Measurements from ENCODE around the gene ZNF416.

ZNF416 gene

GRCh38 chr19:57563547-57563946, 15.2 kb downstream of the ZNF416 start:
- DNase-seq, result no peak

DNA sequence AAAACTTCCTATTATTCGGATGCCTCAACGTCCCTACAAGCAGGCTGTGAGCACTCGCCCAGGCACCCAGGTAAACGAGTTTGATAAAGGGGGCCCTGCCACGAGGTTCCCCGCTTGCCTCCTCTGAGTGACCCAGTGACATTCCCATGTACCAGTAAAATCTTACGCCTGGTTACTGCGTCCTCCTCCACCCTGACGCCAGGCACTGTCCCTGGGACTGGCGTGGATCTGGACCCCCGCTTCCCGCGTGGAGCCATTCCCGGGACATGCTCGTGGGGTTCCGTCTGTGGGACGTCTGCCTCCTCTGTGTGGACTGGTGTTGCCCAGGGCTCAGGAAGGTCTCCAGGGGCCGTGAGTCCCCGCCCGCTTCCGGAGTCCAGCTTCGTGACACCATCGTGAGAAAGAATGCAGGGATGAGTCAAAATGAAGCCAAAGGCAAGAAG, 18.6 kb downstream of the ZNF416 start:
- DNase-seq, result peak; percentile 17
- in situ Hi-C loops (cut with HindIII; ENCODE audit: low pct_ligation_motif_present, low pct_unique_long_range_greater_than_20kb, low sequenced_read_pairs), result no loop called here

More at GRCh38 chr19:57563547-57563946, 15.2 kb downstream of the ZNF416 start:
- in situ Hi-C loops (cut with HindIII; ENCODE audit: low pct_ligation_motif_present, low pct_unique_long_range_greater_than_20kb, low sequenced_read_pairs), result no loop called here

DNA sequence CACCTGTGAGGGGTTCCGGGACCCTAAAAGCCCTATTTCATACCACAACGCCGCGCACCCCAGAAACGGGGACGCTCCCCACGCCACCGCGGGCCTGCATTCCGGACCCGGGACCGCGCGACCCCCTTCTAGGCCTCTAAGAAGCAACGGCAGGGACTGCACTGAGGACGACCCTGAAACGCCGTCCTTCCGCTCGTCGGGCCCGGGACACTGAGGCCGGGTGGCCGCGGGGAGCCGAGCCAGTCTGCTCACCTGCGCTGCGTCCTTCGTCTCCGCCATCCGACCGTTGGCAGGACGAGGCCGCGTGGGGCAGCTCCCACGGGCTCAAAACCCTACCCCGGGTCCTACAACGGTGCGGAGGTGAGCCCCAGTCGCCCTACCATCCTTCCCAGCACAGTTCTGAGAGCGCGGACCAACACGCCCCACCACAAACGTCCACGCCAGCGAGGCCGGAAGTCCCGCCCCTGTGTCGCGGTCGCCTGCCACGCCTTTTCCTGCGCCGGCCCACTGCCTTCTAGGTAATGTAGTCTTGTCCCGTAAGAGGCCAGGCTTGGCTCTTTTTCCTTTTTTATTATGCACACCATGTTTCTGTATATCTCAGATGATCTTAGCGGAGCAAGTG, 19.2 kb downstream of the ZNF416 start, which contains the start of gene ZNF550:
Gene ZNF550, minus strand, starts transcription at position 460 of the 622 bp plus-strand sequence. Its CDS starts 181 bp downstream, at position 279.
- in situ Hi-C loops (cut with HindIII; ENCODE audit: low pct_ligation_motif_present, low pct_unique_long_range_greater_than_20kb, low sequenced_read_pairs), result no loop called here
- peak; percentile 55 for DNase-seq

- no peak for DNase-seq
- in situ Hi-C loops (cut with HindIII; ENCODE audit: low pct_ligation_motif_present, low pct_unique_long_range_greater_than_20kb, low sequenced_read_pairs), result no loop called here
Observed at GRCh38 chr19:57559008-57559403, 19.7 kb downstream of the ZNF416 start.

DNA sequence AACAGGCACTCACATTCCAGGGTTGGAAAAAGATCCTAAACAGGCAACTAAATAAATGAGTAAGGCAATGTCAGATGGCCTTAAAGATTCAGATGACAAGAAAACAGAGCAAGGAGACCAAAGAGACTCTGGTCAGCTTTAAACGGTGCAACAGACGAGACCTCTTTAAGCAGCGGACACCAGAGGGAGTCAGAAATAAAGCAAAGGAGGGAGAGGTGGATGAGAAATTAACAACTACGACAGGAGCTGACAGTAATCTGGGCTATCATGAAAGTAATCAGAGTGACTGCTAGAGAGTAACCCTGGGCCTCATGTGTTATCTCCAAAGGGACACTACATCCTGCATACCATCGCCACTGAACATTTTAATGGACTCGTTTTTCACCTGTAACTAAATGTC, 20.2 kb downstream of the ZNF416 start:
- no peak for DNase-seq
- in situ Hi-C loops (cut with HindIII; ENCODE audit: low pct_ligation_motif_present, low pct_unique_long_range_greater_than_20kb, low sequenced_read_pairs), result no loop called here

DNA sequence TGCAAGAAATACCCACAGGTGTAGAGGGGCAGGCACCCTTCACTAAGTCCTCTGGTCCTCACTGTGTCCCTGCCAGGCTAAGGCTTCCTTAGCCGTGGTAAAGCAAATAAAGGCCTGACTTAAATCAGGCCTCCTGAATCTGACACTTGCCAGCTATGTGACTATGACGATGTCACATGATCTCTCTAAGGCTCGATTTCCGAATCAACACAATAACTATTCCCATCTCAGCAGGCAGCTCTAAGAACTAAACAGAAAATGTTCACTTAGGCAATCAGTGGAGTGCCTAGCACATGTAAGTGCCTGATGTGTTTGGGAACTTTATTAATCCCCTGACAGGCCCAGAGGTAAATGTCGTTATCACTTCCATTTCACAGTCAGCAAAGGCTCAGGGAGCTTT, 21.1 kb downstream of the ZNF416 start:
- DNase-seq, result no peak
- in situ Hi-C loops (cut with HindIII; ENCODE audit: low pct_ligation_motif_present, low pct_unique_long_range_greater_than_20kb, low sequenced_read_pairs), result no loop called here

- no peak for DNase-seq
- in situ Hi-C loops (cut with HindIII; ENCODE audit: low pct_ligation_motif_present, low pct_unique_long_range_greater_than_20kb, low sequenced_read_pairs), result no loop called here
Observed at GRCh38 chr19:57552432-57552831, 26.3 kb downstream of the ZNF416 start.

DNA sequence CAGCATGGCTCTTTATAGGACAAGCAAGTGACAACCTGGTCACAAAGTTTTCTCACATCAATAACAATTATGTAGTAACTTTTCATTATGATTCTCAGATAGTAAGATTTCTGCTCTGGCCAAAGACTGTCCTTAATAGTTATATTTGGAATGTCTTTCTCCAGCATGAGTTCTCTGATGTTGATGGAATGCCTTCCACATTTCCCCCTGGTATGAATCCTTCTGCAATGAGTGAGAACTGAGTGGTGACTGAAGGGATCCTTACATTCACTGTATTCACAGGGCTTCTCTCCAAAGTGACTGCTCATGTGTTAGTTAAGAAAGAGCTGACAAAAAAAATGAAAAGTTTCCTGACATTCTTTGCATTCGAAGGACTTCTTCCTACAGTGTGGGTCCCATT, 32.2 kb downstream of the ZNF416 start:
- in situ Hi-C loops (cut with HindIII; ENCODE audit: low pct_ligation_motif_present, low pct_unique_long_range_greater_than_20kb, low sequenced_read_pairs), result no loop called here
- no peak for DNase-seq

- no peak for DNase-seq
- in situ Hi-C loops (cut with HindIII; ENCODE audit: low pct_ligation_motif_present, low pct_unique_long_range_greater_than_20kb, low sequenced_read_pairs), result no loop called here
Observed at GRCh38 chr19:57537953-57538547, 40.7 kb downstream of the ZNF416 start.

- in situ Hi-C loops (cut with HindIII; ENCODE audit: low pct_ligation_motif_present, low pct_unique_long_range_greater_than_20kb, low sequenced_read_pairs), result no loop called here
- DNase-seq, result peak; percentile 65
Observed at GRCh38 chr19:57527136-57527881, 51.4 kb downstream of the ZNF416 start, which contains the start of gene ZNF549. TSS of gene ZNF549 (plus strand) at chr19:57527356. CDS start at chr19:57527574, 218 bp downstream.

All from ACHN (cell line).